ENCODE results near the gene SLC12A8. TPM values are rescaled to one million over a fixed set of nuclear protein-coding genes. Genes with fewer than 3 reads are reported as not detected.

SLC12A8 gene
- total RNA-seq, 2 experiments from 2014 or later = 0.65 to 1.3 TPM

DNA sequence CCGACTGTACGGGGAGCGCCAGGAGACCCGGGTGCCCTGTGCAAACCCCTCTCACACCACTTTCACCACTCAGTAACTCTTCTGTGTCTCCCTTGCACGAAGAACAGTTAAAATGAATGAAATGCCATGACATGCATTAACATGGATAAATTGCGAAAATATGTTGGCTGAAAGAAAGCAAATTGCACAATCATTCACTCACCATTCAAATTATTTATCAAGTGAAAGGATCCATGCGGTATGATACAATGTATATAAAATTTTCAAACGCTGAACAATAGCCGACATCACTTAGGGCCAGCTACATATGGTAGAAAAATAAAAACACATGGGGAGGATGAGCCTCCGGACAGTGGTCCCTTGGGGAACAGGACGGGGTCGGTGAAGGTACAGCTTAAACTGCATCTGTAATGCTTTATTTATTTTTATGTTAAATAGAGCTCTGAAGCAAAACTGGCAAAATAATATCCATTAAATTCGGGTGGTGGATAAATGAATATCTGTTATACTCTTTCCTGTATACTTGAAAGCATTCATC is 45.9 kb downstream of the SLC12A8 start:
- no peaks in the 10 kb centered on the region for H3K9me3 Mint-ChIP-seq
- DNase-seq = no peak
- ChIA-PET POLR2A (interaction anchor here (0.6 kb wide), 1 partner anchor 86 kb away, joined by 3 read pairs; no protein-coding TSS in a partner anchor), CTCF (no interaction called here)
- H3K27me3 Mint-ChIP-seq = peaks cover 32% of the 10 kb centered on the region
- no peak overlapping the region for H3K4me3 Mint-ChIP-seq
- no peaks in the 10 kb centered on the region for H3K36me3 Mint-ChIP-seq (ENCODE audit: low read depth)
- no peak overlapping the region for H3K27ac Mint-ChIP-seq
- no peaks in the 10 kb centered on the region for H3K4me1 Mint-ChIP-seq

DNA sequence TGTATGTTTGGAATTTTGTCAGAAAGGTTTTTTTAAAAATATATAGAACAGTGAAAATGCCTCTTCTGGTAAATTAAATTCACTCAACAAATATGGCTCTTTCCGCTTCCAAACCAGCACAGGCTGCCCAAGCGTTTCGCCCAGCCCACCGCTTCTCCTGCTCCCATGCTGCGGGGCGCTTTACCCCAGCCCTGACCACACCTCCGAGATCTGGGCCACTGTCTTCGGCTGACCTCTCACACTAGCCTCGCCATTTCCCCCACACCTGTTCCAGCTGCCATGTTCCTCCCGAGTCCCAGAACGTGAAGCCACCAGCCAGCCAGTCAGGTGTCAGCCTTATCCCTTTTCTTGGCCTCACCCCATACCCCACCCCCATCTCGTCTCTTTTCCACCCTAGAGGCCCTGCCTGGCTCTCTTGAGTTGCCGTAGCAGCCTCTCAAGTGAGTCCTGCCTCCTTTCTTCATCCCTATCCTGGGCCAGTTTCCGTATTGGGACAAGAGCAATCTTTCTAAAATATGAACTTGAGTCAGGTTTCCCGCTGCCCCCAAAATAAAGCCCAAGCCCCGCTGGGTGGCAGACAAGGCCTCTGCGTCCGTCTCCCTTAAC is 46.5 kb downstream of the SLC12A8 start:
- Mint-ChIP-seq H3K4me1 (no peaks in the 10 kb centered on the region), H3K36me3 (ENCODE audit: low read depth) (no peaks in the 10 kb centered on the region), H3K27me3 (peaks cover 37% of the 10 kb centered on the region), H3K9me3 (no peaks in the 10 kb centered on the region), H3K27ac (no peak overlapping the region), H3K4me3 (no peak overlapping the region)
- ChIA-PET POLR2A (no interaction called here), CTCF (no interaction called here)
- no peak for DNase-seq

DNA sequence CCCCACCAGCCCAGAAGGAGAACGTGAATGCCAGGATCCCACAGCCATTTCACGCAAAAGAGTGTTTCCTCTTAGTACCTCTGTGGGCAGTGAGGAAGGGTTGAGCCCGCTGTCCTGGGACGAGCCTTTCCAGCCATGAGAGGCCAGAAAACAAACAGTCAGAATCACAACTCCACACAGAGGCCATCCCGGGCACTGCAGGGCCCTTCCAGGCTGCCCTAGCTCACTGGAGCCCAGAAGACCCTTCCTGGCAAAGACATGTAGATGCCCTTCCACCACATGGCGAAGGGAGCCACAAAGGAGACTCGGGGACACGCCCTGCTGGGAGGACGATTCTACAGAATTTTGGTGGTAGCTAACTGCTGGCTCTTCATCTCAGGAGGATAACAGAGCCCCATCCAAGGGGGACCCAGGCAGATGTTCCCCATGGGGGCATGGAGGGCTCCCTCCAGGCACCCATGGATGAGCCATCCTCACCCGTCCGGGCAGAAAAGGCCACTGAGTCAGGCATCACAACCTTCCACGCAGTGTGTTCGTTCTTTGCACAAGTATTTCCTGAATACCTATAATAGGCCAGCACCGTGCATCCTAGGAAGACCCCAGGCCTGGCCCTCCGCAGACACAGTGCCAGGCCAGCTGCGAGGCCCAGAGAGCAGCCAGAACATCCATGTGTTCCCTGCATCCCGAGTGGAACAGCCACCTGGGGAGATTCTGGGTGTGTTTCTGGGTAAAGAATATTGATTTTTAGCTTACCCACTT is 47.2 kb downstream of the SLC12A8 start:
- CTCF ChIA-PET = no interaction called here

DNA sequence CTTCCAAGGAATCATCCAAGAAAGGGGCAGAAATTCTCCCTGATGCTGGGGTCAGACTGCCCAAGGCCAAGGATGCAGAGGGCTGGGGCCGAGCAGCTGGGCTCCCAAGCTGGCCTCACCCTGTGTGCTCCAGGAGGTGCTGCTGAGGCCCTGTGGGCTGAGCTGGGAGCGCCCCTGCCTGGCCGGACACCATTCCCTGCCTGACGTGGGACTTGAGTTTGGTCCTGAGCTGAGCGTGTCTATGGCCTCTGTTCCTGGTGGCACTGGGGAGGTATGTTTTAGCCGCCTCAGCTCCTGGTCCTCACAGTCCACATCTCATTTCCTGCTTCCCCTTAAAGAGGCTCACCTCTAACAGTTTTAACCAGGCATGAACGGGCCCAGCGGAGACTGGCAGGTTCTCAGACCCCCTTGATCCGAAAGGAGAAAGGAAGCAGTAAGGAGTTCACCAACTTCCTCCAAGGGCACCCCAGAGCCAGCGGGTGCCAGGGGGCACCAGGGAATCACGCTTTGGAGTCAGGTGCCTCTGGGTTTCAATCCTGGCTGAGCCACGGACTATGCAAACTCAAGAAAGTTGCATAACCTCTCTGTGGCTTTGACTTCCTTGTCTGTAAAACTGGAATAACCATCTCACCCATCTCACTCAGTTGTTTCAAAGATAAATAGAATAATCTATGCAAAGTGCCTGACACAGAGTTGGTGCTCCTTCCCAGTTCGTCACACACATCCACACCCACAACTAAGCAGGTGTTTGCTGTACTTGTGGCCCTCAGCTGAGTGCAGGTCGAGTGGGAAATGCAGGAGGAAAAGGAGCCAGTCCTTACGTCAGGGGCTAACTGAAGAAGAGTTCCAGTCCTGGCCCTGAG is 48.6 kb downstream of the SLC12A8 start:
- ChIA-PET POLR2A (interaction anchor here (0.7 kb wide), 1 partner anchor 22 kb away, joined by 3 read pairs; no protein-coding TSS in a partner anchor), CTCF (no interaction called here)
- Mint-ChIP-seq H3K9me3 (no peaks in the 10 kb centered on the region), H3K36me3 (ENCODE audit: low read depth) (no peaks in the 10 kb centered on the region), H3K27me3 (peaks cover 39% of the 10 kb centered on the region), H3K27ac (no peak overlapping the region), H3K4me3 (no peak overlapping the region), H3K4me1 (no peaks in the 10 kb centered on the region)
- no peak for DNase-seq

More for the DNA sequence above, 47.2 kb downstream of the SLC12A8 start:
- Mint-ChIP-seq H3K27me3 (peaks cover 40% of the 10 kb centered on the region), H3K36me3 (ENCODE audit: low read depth) (no peaks in the 10 kb centered on the region), H3K9me3 (no peaks in the 10 kb centered on the region), H3K4me3 (no peak overlapping the region), H3K4me1 (no peaks in the 10 kb centered on the region), H3K27ac (no peak overlapping the region)
- DNase-seq = no peak
- POLR2A ChIA-PET = no interaction called here

DNA sequence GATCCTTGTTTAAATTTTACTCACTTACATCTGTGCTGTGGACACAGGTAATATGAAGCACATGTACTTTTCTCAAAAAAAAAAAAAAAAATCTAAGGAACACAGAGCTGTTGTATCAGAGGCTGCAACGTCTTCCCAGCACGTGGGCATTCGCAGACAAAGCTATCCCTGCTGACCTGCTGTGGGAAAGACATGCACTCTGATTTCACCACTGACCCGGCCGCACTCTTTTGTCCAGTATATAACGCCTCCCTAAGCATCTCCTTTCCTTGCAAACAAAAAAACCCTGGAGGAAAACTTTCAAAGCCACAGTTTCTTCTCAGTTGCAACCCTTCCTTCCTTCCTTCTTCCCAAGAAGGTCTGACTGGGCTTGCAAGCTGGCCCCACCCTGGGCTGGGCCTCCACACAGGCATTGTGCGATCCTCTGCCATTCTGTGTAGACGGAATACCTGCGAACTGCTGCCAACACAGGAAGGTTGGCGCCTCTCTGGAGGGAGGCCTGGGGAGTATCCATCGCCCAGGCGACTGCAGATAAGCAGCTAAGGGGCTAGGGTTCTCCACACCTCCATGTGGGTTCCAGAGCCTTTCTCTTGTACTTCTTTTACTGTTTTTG is 50.8 kb downstream of the SLC12A8 start:
- ChIA-PET CTCF (no interaction called here), POLR2A (no interaction called here)
- H3K27me3 Mint-ChIP-seq = peaks cover 43% of the 10 kb centered on the region
- no peak overlapping the region for H3K27ac Mint-ChIP-seq
- H3K9me3 Mint-ChIP-seq = no peaks in the 10 kb centered on the region
- no peak overlapping the region for H3K4me3 Mint-ChIP-seq
- DNase-seq = no peak
- H3K36me3 Mint-ChIP-seq (ENCODE audit: low read depth) = no peaks in the 10 kb centered on the region
- no peaks in the 10 kb centered on the region for H3K4me1 Mint-ChIP-seq

DNA sequence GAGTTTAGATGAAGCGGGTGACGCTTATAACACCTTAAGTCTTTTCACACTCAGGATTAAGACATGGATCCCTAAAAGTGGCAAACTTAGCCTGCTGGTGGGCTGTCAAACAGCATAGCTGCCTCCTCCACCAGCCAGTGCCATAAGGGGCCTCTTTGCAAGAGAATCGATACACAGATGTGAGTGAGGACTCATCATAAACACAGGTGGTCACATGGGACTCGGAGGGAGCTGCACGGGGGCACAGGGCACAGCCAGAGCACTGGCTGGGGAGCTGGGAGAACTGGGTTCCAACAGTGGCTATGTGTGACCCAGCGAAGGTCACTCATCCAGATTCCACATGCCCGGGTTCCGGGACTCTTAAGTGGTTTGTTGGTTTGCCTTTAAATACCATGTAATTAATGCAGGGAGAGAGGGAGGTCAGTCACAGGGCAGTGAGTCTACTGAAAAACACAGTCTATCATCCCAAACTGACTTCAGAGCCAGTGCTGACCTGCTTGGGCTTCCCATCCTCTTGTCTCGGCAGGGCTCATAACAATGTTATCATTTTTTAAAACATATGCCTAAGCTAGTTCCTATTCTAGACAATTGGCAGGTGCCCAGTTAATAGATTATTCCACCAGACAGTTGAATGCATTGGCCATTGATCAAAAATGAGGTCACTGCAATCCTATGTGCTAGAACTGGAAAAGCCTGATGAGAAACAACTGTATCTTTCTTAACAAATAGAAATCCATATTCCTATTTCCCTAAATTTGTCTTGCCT is 51.8 kb downstream of the SLC12A8 start:
- peaks cover 48% of the 10 kb centered on the region for H3K27me3 Mint-ChIP-seq
- no peak overlapping the region for H3K27ac Mint-ChIP-seq
- H3K9me3 Mint-ChIP-seq = no peaks in the 10 kb centered on the region
- ChIA-PET CTCF (no interaction called here), POLR2A (no interaction called here)
- no peak for DNase-seq
- H3K4me1 Mint-ChIP-seq = no peaks in the 10 kb centered on the region
- no peak overlapping the region for H3K4me3 Mint-ChIP-seq
- H3K36me3 Mint-ChIP-seq (ENCODE audit: low read depth) = no peaks in the 10 kb centered on the region

DNA sequence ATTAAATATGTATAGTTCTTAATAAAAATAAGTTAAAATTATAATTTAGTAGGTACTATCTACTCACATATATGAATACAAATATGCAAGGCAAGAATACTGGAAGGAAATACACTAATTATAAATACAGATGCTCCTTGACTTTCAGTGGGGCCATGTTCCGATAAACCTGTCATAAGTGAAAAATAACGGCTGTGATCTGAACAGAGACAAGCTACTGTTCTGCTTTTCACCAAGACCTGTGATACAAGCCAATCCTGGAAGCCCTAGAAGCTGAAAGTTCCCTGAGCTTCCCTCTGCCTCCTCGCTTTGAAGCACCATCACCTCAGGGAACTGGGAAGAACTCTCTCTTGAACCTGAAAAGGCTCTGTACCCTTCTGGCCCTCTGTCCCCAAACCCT is 55.4 kb downstream of the SLC12A8 start:
- Mint-ChIP-seq H3K9me3 (no peaks in the 10 kb centered on the region), H3K4me1 (peaks cover 13% of the 10 kb centered on the region), H3K4me3 (no peak overlapping the region), H3K27me3 (peaks cover 68% of the 10 kb centered on the region), H3K27ac (no peak overlapping the region), H3K36me3 (ENCODE audit: low read depth) (no peaks in the 10 kb centered on the region)
- DNase-seq = no peak
- POLR2A ChIA-PET = no interaction called here
- CTCF ChIA-PET = no interaction called here

DNA sequence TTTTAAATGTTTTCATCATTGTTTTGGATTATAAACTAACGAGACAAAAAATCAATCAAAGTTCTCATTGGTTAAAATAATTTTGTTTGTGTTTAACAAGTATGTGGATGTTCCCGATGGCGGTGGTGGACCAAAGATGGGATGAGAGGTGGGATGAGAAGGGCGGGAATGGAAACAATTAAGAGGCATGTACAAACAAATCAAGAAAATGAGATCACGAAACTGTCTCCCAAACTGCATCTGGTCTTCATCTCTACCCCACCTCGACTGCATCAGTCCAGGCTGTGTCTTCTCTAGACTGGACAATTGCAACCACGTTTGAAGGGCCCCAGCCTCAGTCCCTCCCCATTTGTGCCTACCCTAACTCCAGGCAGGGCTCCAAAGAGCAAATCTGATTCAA is 56.1 kb downstream of the SLC12A8 start:
- no peaks in the 10 kb centered on the region for H3K9me3 Mint-ChIP-seq
- POLR2A ChIA-PET = no interaction called here
- H3K27me3 Mint-ChIP-seq = peaks cover 66% of the 10 kb centered on the region
- no peak overlapping the region for H3K4me3 Mint-ChIP-seq
- CTCF ChIA-PET = no interaction called here
- DNase-seq = no peak
- peaks cover 13% of the 10 kb centered on the region for H3K4me1 Mint-ChIP-seq
- no peaks in the 10 kb centered on the region for H3K36me3 Mint-ChIP-seq (ENCODE audit: low read depth)
- H3K27ac Mint-ChIP-seq = no peak overlapping the region

DNA sequence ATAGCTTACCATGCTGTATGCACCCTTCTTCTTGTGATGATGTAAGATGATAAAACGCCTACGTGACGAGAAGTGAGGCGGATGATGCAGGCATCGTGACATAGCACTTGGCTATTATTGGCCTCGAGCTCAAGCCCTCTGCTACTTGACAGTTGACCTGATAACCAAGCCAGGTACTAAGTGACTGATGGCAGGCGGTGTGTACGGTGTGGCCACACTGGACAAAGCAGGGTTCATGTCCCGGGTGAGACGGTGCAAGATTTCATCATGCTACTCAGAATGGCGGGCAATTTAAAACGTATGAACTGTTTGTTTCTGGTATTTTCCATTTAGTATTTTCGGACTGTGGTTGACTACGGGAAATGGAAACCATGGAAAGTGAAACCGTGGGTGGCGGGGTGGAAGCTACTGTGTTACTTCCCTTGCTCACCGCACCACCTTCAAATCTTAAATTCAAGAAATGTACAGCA is 57.7 kb downstream of the SLC12A8 start:
- ChIA-PET CTCF (no interaction called here), POLR2A (interaction anchor here (0.7 to 1.2 kb wide), 2 partner anchors 13 to 280 kb away, joined by 4 to 5 read pairs; no protein-coding TSS in a partner anchor)
- Mint-ChIP-seq H3K36me3 (ENCODE audit: low read depth) (no peaks in the 10 kb centered on the region), H3K27ac (peak overlapping the region; percentile 32), H3K4me1 (peaks cover 17% of the 10 kb centered on the region), H3K9me3 (no peaks in the 10 kb centered on the region), H3K27me3 (peaks cover 70% of the 10 kb centered on the region), H3K4me3 (peak overlapping the region; percentile 23)
- DNase-seq = peak; percentile 59

DNA sequence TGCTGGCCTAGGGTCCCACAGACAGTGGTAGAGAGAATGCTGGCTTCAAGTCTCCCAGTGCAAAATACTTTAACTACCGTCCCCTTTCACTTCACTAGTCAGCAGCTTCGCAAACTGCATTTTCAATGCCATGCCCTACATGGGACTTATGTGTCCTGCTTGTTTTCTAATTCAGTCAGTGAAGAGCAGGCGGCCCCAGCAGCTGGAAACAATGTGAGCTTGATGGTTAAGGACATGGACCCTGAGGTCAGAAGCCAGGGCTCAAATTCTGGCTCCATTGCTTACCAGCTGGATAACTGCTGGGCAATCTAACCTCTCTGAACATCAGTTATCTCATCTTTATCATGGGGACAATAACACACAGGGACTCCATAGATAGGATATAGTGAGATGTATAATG is 58.4 kb downstream of the SLC12A8 start:
- Mint-ChIP-seq H3K36me3 (ENCODE audit: low read depth) (no peaks in the 10 kb centered on the region), H3K27ac (no peak overlapping the region), H3K4me1 (peaks cover 17% of the 10 kb centered on the region), H3K27me3 (peaks cover 72% of the 10 kb centered on the region), H3K9me3 (no peaks in the 10 kb centered on the region), H3K4me3 (no peak overlapping the region)
- no peak for DNase-seq
- ChIA-PET POLR2A (interaction anchor here (1.2 kb wide), 1 partner anchor 12 kb away, joined by 5 read pairs; no protein-coding TSS in a partner anchor), CTCF (interaction anchor here (1.3 to 1.4 kb wide), 2 partner anchors 48 to 431 kb away, joined by 3 to 4 read pairs; no protein-coding TSS in a partner anchor)

DNA sequence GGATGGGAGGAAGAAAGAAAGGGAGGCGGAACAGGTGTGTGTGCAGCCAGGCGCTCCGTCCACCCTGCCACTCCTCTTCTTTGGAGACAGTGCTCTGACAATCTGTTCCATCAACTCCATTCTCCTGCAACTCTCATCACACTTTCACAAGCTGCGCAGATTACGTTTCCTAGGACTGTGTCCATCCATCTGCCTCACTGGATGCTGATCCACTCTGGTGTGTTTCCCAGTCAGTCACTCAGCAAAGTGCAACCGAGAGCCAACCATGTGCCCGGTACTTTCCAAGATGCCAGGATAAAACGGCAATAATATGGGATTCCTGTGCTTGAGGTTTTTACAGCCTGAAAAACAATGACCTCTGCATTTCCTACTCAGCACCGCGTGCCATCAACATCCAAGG is 59.6 kb downstream of the SLC12A8 start:
- H3K9me3 Mint-ChIP-seq = no peaks in the 10 kb centered on the region
- no peak overlapping the region for H3K4me3 Mint-ChIP-seq
- no peak for DNase-seq
- ChIA-PET POLR2A (no interaction called here), CTCF (interaction anchor here (1.3 to 1.4 kb wide), 2 partner anchors 49 to 433 kb away, joined by 3 to 4 read pairs; no protein-coding TSS in a partner anchor)
- H3K27ac Mint-ChIP-seq = no peak overlapping the region
- peaks cover 17% of the 10 kb centered on the region for H3K4me1 Mint-ChIP-seq
- H3K27me3 Mint-ChIP-seq = peaks cover 76% of the 10 kb centered on the region
- no peaks in the 10 kb centered on the region for H3K36me3 Mint-ChIP-seq (ENCODE audit: low read depth)

DNA sequence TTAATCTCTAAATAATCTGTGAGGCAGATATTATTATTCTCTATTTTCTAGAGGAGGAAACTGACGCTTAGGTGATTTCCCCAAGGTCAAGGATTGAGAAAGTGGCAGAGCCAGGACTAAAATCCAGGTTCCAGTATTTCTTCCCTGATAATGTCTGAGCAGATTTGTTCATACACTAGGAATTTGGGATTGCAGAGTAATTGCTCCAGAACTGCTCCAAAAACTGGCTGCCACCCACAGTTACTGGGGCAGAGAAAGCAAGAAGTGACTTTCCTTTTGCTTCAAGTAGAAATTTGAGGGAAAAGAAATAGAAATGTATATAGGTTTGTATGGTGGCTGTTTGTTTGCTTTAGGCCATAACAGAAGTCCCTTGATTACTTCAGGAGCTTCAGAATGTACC is 60.6 kb downstream of the SLC12A8 start:
- ChIA-PET CTCF (no interaction called here), POLR2A (no interaction called here)
- H3K4me3 Mint-ChIP-seq = no peak overlapping the region
- H3K27ac Mint-ChIP-seq = no peak overlapping the region
- peaks cover 17% of the 10 kb centered on the region for H3K4me1 Mint-ChIP-seq
- peaks cover 75% of the 10 kb centered on the region for H3K27me3 Mint-ChIP-seq
- H3K36me3 Mint-ChIP-seq (ENCODE audit: low read depth) = no peaks in the 10 kb centered on the region
- H3K9me3 Mint-ChIP-seq = no peaks in the 10 kb centered on the region
- no peak for DNase-seq

All from activated CD4-positive, alpha-beta memory T cell treated with anti-CD3 and anti-CD28 coated beads, Interleukin-2, amount 10 ng/mL, durations not matched to agents 7 days and 5 days (primary cell).